Left lung (tissue), 14 donors: Measurements from ENCODE around the gene P2RY8. TPM values are rescaled to one million over a fixed set of nuclear protein-coding genes. Genes with fewer than 3 reads are reported as not detected.
A peak's percentile ranks its signal among the peaks of the same experiment; 100 is the strongest.

ENCODE experiments used
- ATAC-seq: fragments of 200-7000 bp; cut with Tn5 transposase; one replicate; pipeline ENCODE4 v1.9.1; 2020; ENCODE audit warnings: moderate library complexity
- DNase-seq, 4 donors: peaks; one replicate each; pipeline ENCODE4 v3.0.0-alpha.2; 2013 to 2020
- H3K27ac ChIP-seq, 2 donors: fragments of 200-600 bp; sonication (generic) in 1 of 2; one replicate each; pipeline versions ENCODE4 v1.5.0 to v1.8.0; 2020 to 2021
- H3K27me3 ChIP-seq, 2 donors: fragments of 200-600 bp; sonication (generic) in 1 of 2; one replicate each; pipeline versions ENCODE4 v1.5.0 to v1.8.0; 2020 to 2021
- H3K36me3 ChIP-seq, 2 donors: fragments of 200-600 bp; sonication (generic) in 1 of 2; one replicate each; pipeline versions ENCODE4 v1.5.0 to v1.8.0; 2020 to 2021
- H3K4me1 ChIP-seq, 2 donors: fragments of 200-600 bp; one replicate each; pipeline ENCODE4 v1.8.0; 2021
- H3K4me3 ChIP-seq, 2 donors: fragments of 200-600 bp; sonication (generic) in 1 of 2; one replicate each; pipeline versions ENCODE4 v1.5.0 to v1.8.0; 2020 to 2021; ENCODE audit warnings: mild to moderate bottlenecking in 1 of 2
- H3K9me3 ChIP-seq, 2 donors: fragments of 200-600 bp; sonication (generic) in 1 of 2; one replicate each; pipeline versions ENCODE4 v1.5.0 to v1.8.0; 2020 to 2021
- intact Hi-C, 2 donors: fragments of 100-400 bp; cut with DNase I; formaldehyde crosslinking; loops; one replicate each; pipeline versions ENCODE4 v1.11.2 to v1.14.2; 2022
- long read RNA-seq, 12 donors: library from polyadenylated mRNA in 2 of 12; unstranded in 2 of 12; transcript quantifications; one replicate each; pipeline ENCODE4 v2.0.0 and lab custom pipeline, GENCODE V29; 2019 to 2026
- polyA plus RNA-seq, 6 donors: library from polyadenylated mRNA; unstranded; fragments of 120-200 nt; gene quantifications; one replicate each; pipeline ENCODE4 v1.2.1, GENCODE V29; 2013; ENCODE audit not compliant: insufficient read length in 6 of 6
- total RNA-seq, 2 donors: library from RNA; stranded (reverse); fragmentation: NEBNext Ultra II Directional; extraction: Animal tissue kit (Norgen Biotek cat#: 25700); gene quantifications; one replicate each; pipeline ENCODE4 v1.2.1, GENCODE V29; 2021
- TF ChIP-seq, protein P1 (sequence below), 2 donors: fragments of 200-600 bp; sonication (generic) in 1 of 2; IDR thresholded peaks; one replicate each; pipeline versions ENCODE4 v1.5.0 to v1.8.0; 2021; ENCODE audit warnings: antibody characterized with exemption in 2 of 2
- donor health status: DM: no; HTN: yes; CAD: no.
- donor health status: DM: no; HTN: no; CAD: no.

P2RY8 gene, protein sequence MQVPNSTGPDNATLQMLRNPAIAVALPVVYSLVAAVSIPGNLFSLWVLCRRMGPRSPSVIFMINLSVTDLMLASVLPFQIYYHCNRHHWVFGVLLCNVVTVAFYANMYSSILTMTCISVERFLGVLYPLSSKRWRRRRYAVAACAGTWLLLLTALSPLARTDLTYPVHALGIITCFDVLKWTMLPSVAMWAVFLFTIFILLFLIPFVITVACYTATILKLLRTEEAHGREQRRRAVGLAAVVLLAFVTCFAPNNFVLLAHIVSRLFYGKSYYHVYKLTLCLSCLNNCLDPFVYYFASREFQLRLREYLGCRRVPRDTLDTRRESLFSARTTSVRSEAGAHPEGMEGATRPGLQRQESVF
- total RNA-seq: 1 to 10 TPM; 1.5 to 6.9 TPM
- polyA plus RNA-seq: under 1 TPM; 0.55 to 0.85 (median 0.60) TPM
- long read RNA-seq, donor 1: 0 reads
- long read RNA-seq, donor 2: 0 reads
- long read RNA-seq, donor 3: 0 reads
- long read RNA-seq, donor 4: 0 reads
- long read RNA-seq, donor 5: 0 reads
- long read RNA-seq, donor 6: 0 reads
- long read RNA-seq, donor 7: 0 reads
- long read RNA-seq, donor 8: 0 reads
- long read RNA-seq, donor 9: 0 reads
- long read RNA-seq, donor 10, partial matches to known transcripts: 0 of 2 reads
- long read RNA-seq, donor 10, other reads (novel, unspliced or antisense): 2 of 2 reads
- long read RNA-seq, donor 11: 0 reads
- long read RNA-seq, donor 12: 0 reads

DNA sequence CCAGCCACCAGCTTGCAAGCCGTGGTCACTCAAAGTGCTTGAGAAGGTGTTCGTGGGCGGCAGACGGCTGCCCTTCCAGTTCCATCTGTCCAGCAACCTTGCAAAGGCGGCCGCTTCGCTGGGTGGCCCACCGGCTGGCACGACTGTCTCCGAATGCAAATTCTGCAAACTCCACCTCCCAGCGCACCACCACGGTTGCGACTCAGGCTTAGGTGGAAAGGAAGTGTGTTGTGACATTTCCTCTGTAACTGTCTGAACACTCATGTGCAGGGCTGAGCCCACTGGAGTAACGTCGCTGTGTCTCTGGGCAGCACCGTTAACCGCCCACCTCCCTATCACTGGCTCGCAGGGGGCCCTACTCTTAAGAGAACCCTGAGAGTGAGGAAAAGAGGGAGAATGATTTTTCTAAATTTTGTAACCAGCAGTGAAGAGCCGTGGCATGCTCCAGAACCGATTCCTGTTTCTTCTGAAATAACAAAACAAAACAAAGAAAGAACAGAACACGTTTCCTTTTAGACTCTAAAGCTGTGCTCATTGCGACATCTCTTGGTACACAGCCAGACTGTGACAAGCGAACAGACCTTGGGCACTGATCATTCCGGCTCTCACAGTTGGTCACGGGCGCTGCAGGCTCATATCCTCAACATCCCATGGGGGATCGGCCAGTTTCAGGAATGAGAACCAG is at the start of gene P2RY8:
Gene P2RY8 (minus strand): TSS at position 155 of the 685 bp plus-strand sequence. CDS start 70,627 bp downstream, outside the sequence.
- peaks cover 0 to 20% of the 10 kb centered on the region in 2 donors for H3K27me3 ChIP-seq
- peak within 1 kb of the TSS; percentile 70 to 90 for H3K27ac ChIP-seq
- H3K9me3 ChIP-seq: no peaks in the 10 kb centered on the region
- peaks cover 0 to 19% of the 10 kb centered on the region in 2 donors for H3K4me1 ChIP-seq
- DNase-seq (peak; percentile 23 to 89 (median 64)), ATAC-seq (peak; percentile 69)
- intact Hi-C loops: no loop called here
- no peaks in the 10 kb centered on the region for H3K36me3 ChIP-seq
- TF ChIP-seq, protein P1, sequence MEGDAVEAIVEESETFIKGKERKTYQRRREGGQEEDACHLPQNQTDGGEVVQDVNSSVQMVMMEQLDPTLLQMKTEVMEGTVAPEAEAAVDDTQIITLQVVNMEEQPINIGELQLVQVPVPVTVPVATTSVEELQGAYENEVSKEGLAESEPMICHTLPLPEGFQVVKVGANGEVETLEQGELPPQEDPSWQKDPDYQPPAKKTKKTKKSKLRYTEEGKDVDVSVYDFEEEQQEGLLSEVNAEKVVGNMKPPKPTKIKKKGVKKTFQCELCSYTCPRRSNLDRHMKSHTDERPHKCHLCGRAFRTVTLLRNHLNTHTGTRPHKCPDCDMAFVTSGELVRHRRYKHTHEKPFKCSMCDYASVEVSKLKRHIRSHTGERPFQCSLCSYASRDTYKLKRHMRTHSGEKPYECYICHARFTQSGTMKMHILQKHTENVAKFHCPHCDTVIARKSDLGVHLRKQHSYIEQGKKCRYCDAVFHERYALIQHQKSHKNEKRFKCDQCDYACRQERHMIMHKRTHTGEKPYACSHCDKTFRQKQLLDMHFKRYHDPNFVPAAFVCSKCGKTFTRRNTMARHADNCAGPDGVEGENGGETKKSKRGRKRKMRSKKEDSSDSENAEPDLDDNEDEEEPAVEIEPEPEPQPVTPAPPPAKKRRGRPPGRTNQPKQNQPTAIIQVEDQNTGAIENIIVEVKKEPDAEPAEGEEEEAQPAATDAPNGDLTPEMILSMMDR (IDR thresholded peaks at IDR 0.05): no peak
- peak within 1 kb of the TSS; percentile 15 to 52 for H3K4me3 ChIP-seq

DNA sequence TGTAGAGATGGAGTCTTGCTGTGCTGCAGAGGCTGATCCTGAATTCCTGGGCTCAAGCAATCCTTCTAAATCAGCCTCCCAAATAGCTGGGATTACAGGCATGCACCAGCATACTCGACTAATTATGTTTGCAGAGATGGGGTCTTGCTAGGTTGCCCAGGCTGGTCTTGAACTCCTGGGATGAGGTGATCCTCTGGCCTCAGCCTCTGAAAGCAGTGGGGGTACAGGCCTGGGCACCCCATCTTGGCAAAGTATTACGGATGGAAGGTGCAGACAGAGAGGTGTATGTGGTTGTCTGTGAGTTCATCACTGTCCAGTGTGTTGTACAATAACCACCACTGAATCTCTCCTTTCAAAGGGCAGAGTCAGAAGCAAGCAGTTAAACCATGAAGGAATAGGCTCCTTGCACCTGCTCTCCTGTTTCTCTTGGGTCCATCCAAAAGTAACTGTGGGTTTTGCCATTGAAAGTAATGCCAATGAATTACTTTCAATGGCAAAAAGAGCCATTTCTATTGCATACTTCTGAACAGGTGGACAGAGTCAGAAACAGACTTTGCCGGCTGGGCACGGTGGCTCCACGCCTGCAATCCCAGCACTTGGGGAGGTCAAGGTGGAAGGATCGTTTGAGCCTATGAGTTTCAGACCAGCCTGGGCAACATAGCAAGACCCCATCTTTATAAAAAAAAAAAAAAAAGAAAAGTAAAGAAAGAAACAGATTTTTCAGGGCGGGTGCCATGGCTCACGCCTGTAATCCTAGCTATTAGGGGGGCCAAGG is 47.4 kb upstream of the P2RY8 start:
- ATAC-seq (no peak), DNase-seq (no peak)
- no peaks in the 10 kb centered on the region for H3K9me3 ChIP-seq
- no peaks in the 10 kb centered on the region for H3K27me3 ChIP-seq
- H3K36me3 ChIP-seq: no peaks in the 10 kb centered on the region
- intact Hi-C loops: no loop called here
- no peak overlapping the region for H3K27ac ChIP-seq
- H3K4me1 ChIP-seq: no peaks in the 10 kb centered on the region
- TF ChIP-seq, protein P1 (IDR thresholded peaks at IDR 0.05): no peak
- H3K4me3 ChIP-seq: no peak overlapping the region

DNA sequence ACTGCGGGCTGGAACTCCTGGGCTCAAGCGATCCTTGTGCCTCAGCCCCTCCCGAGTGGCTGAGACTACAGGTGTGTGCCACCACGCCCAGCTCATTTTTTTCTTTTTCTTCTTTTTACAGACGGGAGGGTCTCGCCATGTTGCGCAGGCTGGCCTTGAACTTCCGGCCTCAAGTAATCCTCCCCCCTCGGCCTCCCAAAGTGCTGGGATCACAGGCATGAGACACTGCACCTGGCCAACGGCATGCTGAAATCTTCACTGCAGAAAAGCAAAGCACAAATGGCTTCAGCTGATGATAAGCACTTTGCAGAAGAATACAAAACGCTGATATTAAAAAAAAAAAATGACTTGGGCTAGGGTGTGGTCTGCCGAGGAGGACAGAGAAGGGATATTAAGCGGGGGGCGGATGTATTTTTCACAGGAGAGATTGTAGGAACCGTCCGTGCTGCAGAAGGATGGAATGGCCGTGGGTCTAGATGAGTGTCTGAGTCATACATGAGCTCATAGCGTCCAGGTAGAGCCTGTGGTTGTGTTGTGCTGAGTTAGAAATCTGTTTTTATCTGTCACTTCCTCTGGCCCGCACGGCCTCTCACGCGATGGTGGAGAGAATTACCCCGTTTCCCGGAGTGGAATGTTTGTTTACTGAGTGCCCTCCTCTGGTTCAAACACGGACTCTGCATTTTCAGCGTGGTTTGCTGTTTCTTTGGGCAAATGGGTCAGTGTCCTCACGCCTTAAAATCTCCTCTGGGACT is 45.9 kb upstream of the P2RY8 start:
- H3K27ac ChIP-seq: no peak overlapping the region
- peak in 1 of 4 donors; percentile 49 for DNase-seq
- intact Hi-C loops: no loop called here
- H3K36me3 ChIP-seq: no peaks in the 10 kb centered on the region
- peak; percentile 24 for ATAC-seq
- H3K27me3 ChIP-seq: no peaks in the 10 kb centered on the region
- TF ChIP-seq, protein P1 (IDR thresholded peaks at IDR 0.05): no peak
- no peaks in the 10 kb centered on the region for H3K9me3 ChIP-seq
- no peak overlapping the region for H3K4me3 ChIP-seq
- no peaks in the 10 kb centered on the region for H3K4me1 ChIP-seq

DNA sequence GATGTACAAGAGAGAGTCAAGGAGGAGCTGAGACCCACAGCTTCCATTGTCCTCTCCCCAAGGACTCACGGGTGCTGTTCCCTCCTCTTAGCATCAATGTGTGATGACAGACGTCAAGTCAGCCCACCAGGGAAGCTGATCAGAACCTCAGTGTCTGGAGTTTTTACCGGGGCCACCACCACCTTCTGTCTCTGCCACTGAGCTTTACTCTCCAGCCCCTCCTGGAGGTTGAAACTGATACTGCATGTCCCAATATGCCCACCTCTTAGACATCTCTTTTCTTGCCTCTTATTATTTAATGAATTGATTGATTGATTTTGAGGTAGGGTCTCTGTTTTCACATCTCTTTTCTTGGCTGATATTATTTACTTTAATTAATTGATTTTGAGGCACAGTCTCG is 44.1 kb upstream of the P2RY8 start:
- Histone ChIP-seq H3K27me3 (no peaks in the 10 kb centered on the region), H3K4me1 (no peaks in the 10 kb centered on the region), H3K36me3 (no peaks in the 10 kb centered on the region), H3K4me3 (no peak overlapping the region), H3K9me3 (no peaks in the 10 kb centered on the region), H3K27ac (no peak overlapping the region)
- intact Hi-C loops: no loop called here
- TF ChIP-seq, protein P1 (IDR thresholded peaks at IDR 0.05): peak; percentile 75 to 83
- ATAC-seq (peak; percentile 95), DNase-seq (peak in 1 of 4 donors; percentile 32)
